Activated naive CD4-positive, alpha-beta T cell (primary cell): ENCODE results near the gene C10orf143.
"Not testable (repeated sequence)": the region's sequence is repeated elsewhere in the genome, so short reads cannot be mapped to it uniquely, and the experiment has no call there.

Experiments used
- DNase-seq, 4 experiments: peaks; one replicate each; lab custom pipeline; 2025; lab: John Stamatoyannopoulos, UW

C10orf143 gene

GRCh38 chr10:130029209-130029608 is 81.4 kb downstream of the C10orf143 start:
- DNase-seq: no peak

GRCh38 chr10:130028465-130028819 is 82.2 kb downstream of the C10orf143 start:
- no peak for DNase-seq

GRCh38 chr10:130027716-130028464 is 82.7 kb downstream of the C10orf143 start:
- DNase-seq: no peak

GRCh38 chr10:130026670-130027456 is 83.8 kb downstream of the C10orf143 start:
- DNase-seq: no peak

GRCh38 chr10:130025811-130026485 is 84.7 kb downstream of the C10orf143 start:
- no peak for DNase-seq

GRCh38 chr10:130025326-130025725 is 85.3 kb downstream of the C10orf143 start:
- DNase-seq: no peak

GRCh38 chr10:130024779-130025325 is 85.8 kb downstream of the C10orf143 start:
- no peak for DNase-seq

GRCh38 chr10:130024326-130024725 is 86.3 kb downstream of the C10orf143 start:
- DNase-seq: not testable (repeated sequence)

GRCh38 chr10:130023454-130024230 is 87.0 kb downstream of the C10orf143 start:
- no peak for DNase-seq

GRCh38 chr10:130022511-130023299 is 87.9 kb downstream of the C10orf143 start:
- DNase-seq: no peak

GRCh38 chr10:130022086-130022485 is 88.5 kb downstream of the C10orf143 start:
- DNase-seq: no peak

- no peak for DNase-seq
Measured at GRCh38 chr10:130021383-130021950, 89.2 kb downstream of the C10orf143 start.

GRCh38 chr10:130020651-130021382 is 89.8 kb downstream of the C10orf143 start:
- DNase-seq: no peak

- DNase-seq: no peak
Measured at GRCh38 chr10:130018730-130019185, 91.9 kb downstream of the C10orf143 start.

GRCh38 chr10:130018265-130018664 is 92.4 kb downstream of the C10orf143 start:
- DNase-seq: no peak

- DNase-seq: no peak
Measured at GRCh38 chr10:130017631-130018022, 93.0 kb downstream of the C10orf143 start.

- no peak for DNase-seq
Measured at GRCh38 chr10:130016993-130017630, 93.5 kb downstream of the C10orf143 start.

GRCh38 chr10:130016095-130016494 is 94.5 kb downstream of the C10orf143 start:
- no peak for DNase-seq

- DNase-seq: no peak
Measured at GRCh38 chr10:130015075-130015695, 95.4 kb downstream of the C10orf143 start.
